PC-3 (cell line): ENCODE results near the gene TEP1. TPM values are rescaled to one million over a fixed set of nuclear protein-coding genes. Genes with fewer than 3 reads are reported as not detected.

Experiments
- ATAC-seq: fragments of 200-7000 bp; cut with Tn5 transposase; 2 replicates; pipeline ENCODE4 v1.9.1; 2020; ENCODE audit warnings: mild to moderate bottlenecking, moderate library complexity
- BruUV-seq: library from RNA; stranded (reverse); fragments of 400-500 nt; replicated peaks from 2 replicates; lab custom pipeline; 2021; lab: Mats Ljungman, UMichigan
- CTCF ChIA-PET: fragments of 300-600 bp; sonication (Branson Sonifier 250); formaldehyde crosslinking; loops from one replicate; lab custom pipeline; 2022; ENCODE audit warnings: antibody characterized with exemption; lab: Charles Lee
- POLR2A ChIA-PET: fragments of 300-600 bp; sonication (Branson Sonifier 250); formaldehyde crosslinking; loops from one replicate; lab custom pipeline; 2022; ENCODE audit warnings: antibody characterized with exemption; ENCODE audit not compliant: unreplicated experiment; lab: Charles Lee
- DNase-seq: peaks from one replicate; pipeline ENCODE4 v3.0.0-alpha.2; 2015
- H2AFZ ChIP-seq: fragments of 300-600 bp; sonication (generic); 2 replicates; pipeline ENCODE4 v1.6.0; 2016; ENCODE audit warnings: antibody characterized with exemption, low read length
- H3F3A ChIP-seq: fragments of 300-600 bp; sonication (generic); one replicate; pipeline ENCODE4 v1.6.0; 2017; ENCODE audit warnings: antibody characterized with exemption, low read length, control low read depth, mild to moderate bottlenecking; ENCODE audit not compliant: unreplicated experiment
- H3K27ac ChIP-seq: fragments of 300-600 bp; sonication (generic); 2 replicates; pipeline ENCODE4 v1.5.1; 2016; ENCODE audit warnings: mild to moderate bottlenecking, low read length
- H3K27me3 ChIP-seq: fragments of 300-600 bp; sonication (generic); 2 replicates; pipeline ENCODE4 v1.6.1; 2016; ENCODE audit warnings: low read length, mixed read lengths
- H3K36me3 ChIP-seq: fragments of 300-600 bp; sonication (generic); 2 replicates; pipeline ENCODE4 v1.6.1; 2016; ENCODE audit warnings: low read depth, mixed run types, low read length, mixed read lengths
- H3K4me1 ChIP-seq: fragments of 300-600 bp; sonication (generic); 2 replicates; pipeline ENCODE4 v1.5.1; 2016; ENCODE audit warnings: low read length; ENCODE audit not compliant: insufficient read depth
- H3K4me2 ChIP-seq: fragments of 300-600 bp; sonication (generic); 2 replicates; pipeline ENCODE4 v1.6.0; 2016; ENCODE audit warnings: low read length
- H3K4me3 ChIP-seq: fragments of 300-600 bp; sonication (generic); 2 replicates; pipeline ENCODE4 v1.5.1; 2016; ENCODE audit warnings: mild to moderate bottlenecking, low read length, mixed read lengths
- H3K79me2 ChIP-seq: fragments of 300-600 bp; sonication (generic); 2 replicates; pipeline ENCODE4 v1.6.1; 2017; ENCODE audit warnings: low read length, mixed read lengths
- H3K9ac ChIP-seq: fragments of 300-600 bp; sonication (generic); 2 replicates; pipeline ENCODE4 v1.6.0; 2016; ENCODE audit warnings: mild to moderate bottlenecking, low read length
- H3K9me2 ChIP-seq: fragments of 300-600 bp; sonication (generic); replicated peaks from 2 replicates; pipeline ENCODE4 v1.6.1; 2016; ENCODE audit warnings: mixed run types, low read length, mixed read lengths
- H3K9me3 ChIP-seq: fragments of 300-600 bp; sonication (generic); 2 replicates; pipeline ENCODE4 v1.6.1; 2016; ENCODE audit warnings: low read length, mixed read lengths
- H4K20me1 ChIP-seq: fragments of 300-600 bp; sonication (generic); 2 replicates; pipeline ENCODE4 v1.6.1; 2016; ENCODE audit warnings: low read length, mixed read lengths
- EZH2 ChIP-seq: fragments of 300-600 bp; sonication (generic); IDR thresholded peaks from one replicate; pipeline ENCODE4 v1.6.1; 2017; ENCODE audit warnings: antibody characterized with exemption, mild to moderate bottlenecking, low read length; ENCODE audit not compliant: unreplicated experiment
- EZH2phosphoT487 ChIP-seq: fragments of 300-600 bp; sonication (generic); IDR thresholded peaks from 2 replicates; pipeline ENCODE4 v1.6.1; 2018; ENCODE audit warnings: mild to moderate bottlenecking, antibody characterized with exemption, low read length, borderline replicate concordance
- intact Hi-C: fragments of 100-400 bp; cut with micrococcal nuclease; formaldehyde crosslinking; loops from 2 replicates; pipeline ENCODE4 v1.9.0; 2023
- total RNA-seq: library from RNA; depleted of rRNA; stranded (reverse); fragments of >200 nt; gene quantifications from 2 replicates; pipeline ENCODE4 v1.2.3, GENCODE V29; 2014
- TF ChIP-seq, protein P1 (sequence below): fragments of 300-600 bp; sonication (generic); conservative IDR thresholded peaks from 2 replicates; pipeline ENCODE4 v1.5.1; 2017; ENCODE audit warnings: antibody characterized with exemption, low read depth, mild to moderate bottlenecking, low read length

Gene TEP1
- total RNA-seq, 1 experiment from 2014 or later = 8.9 TPM

- intact Hi-C loops = no loop called here
- H3K9ac ChIP-seq = no peak overlapping the region
- H3K4me2 ChIP-seq = no peak overlapping the region
- H3K9me2 ChIP-seq = no peaks in the 10 kb centered on the region
- no peak for DNase-seq
- TF ChIP-seq EZH2phosphoT487 (no peak), EZH2 (no peak)
- TF ChIP-seq, protein P1, sequence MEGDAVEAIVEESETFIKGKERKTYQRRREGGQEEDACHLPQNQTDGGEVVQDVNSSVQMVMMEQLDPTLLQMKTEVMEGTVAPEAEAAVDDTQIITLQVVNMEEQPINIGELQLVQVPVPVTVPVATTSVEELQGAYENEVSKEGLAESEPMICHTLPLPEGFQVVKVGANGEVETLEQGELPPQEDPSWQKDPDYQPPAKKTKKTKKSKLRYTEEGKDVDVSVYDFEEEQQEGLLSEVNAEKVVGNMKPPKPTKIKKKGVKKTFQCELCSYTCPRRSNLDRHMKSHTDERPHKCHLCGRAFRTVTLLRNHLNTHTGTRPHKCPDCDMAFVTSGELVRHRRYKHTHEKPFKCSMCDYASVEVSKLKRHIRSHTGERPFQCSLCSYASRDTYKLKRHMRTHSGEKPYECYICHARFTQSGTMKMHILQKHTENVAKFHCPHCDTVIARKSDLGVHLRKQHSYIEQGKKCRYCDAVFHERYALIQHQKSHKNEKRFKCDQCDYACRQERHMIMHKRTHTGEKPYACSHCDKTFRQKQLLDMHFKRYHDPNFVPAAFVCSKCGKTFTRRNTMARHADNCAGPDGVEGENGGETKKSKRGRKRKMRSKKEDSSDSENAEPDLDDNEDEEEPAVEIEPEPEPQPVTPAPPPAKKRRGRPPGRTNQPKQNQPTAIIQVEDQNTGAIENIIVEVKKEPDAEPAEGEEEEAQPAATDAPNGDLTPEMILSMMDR = no peak
- H4K20me1 ChIP-seq = no peaks in the 10 kb centered on the region
- H3K36me3 ChIP-seq = peaks cover 7% of the 10 kb centered on the region
- H3F3A ChIP-seq = no peaks in the 10 kb centered on the region
- no peak for ATAC-seq
- H3K27ac ChIP-seq = no peak overlapping the region
- no peaks in the 10 kb centered on the region for H3K27me3 ChIP-seq
- H3K4me1 ChIP-seq = no peaks in the 10 kb centered on the region
- no peak overlapping the region for H3K4me3 ChIP-seq
- no peaks in the 10 kb centered on the region for H3K9me3 ChIP-seq
- H2AFZ ChIP-seq = no peak overlapping the region
- no TSS peak for BruUV-seq
- ChIA-PET CTCF (no interaction called here), POLR2A (no interaction called here)
- H3K79me2 ChIP-seq = no peaks in the 10 kb centered on the region
Measured at GRCh38 chr14:20384321-20384720, 29.0 kb downstream of the TEP1 start.

DNA sequence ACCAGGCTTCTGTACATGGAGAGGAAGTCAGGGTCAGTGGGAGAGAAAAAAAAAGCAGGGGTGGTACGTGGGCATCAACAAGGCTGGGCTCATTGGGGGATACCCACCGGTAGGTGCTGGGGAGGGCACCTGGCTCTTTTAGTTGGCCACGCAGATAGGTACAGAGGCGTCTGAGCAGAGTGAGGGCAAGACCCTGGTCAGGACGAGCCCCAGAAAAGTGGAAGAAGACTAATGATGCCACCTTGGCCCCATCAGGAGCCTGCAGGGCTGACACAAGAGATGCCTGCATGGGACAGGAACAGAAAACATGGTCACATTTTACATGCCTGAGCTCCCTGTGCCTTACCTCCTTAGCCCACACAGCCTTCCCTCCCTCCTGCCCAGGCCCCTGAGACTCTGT, 29.7 kb downstream of the TEP1 start:
- H3K4me1 ChIP-seq = no peaks in the 10 kb centered on the region
- H3K27ac ChIP-seq = no peak overlapping the region
- ATAC-seq (no peak), DNase-seq (no peak)
- no peaks in the 10 kb centered on the region for H3F3A ChIP-seq
- H2AFZ ChIP-seq = no peak overlapping the region
- H3K27me3 ChIP-seq = no peaks in the 10 kb centered on the region
- POLR2A ChIA-PET = no interaction called here
- peaks cover 5% of the 10 kb centered on the region; the same call in 1 of the 2 replicates for H3K36me3 ChIP-seq
- TF ChIP-seq, protein P1 = no peak
- TF ChIP-seq EZH2 (no peak), EZH2phosphoT487 (no peak)
- H4K20me1 ChIP-seq = no peaks in the 10 kb centered on the region
- intact Hi-C loops = no loop called here
- no peaks in the 10 kb centered on the region for H3K9me2 ChIP-seq
- no peak overlapping the region for H3K9ac ChIP-seq
- no peaks in the 10 kb centered on the region for H3K9me3 ChIP-seq
- no TSS peak for BruUV-seq
- CTCF ChIA-PET = no interaction called here
- H3K4me3 ChIP-seq = no peak overlapping the region
- H3K4me2 ChIP-seq = no peak overlapping the region
- H3K79me2 ChIP-seq = no peaks in the 10 kb centered on the region

GRCh38 chr14:20383032-20383431, 30.3 kb downstream of the TEP1 start:
- Histone ChIP-seq H3K9me3 (no peaks in the 10 kb centered on the region), H3K36me3 (peaks cover 8% of the 10 kb centered on the region; the same call in 1 of the 2 replicates), H3K9ac (no peak overlapping the region), H3K27me3 (no peaks in the 10 kb centered on the region), H3F3A (no peaks in the 10 kb centered on the region), H3K9me2 (no peaks in the 10 kb centered on the region), H3K27ac (no peak overlapping the region), H3K4me1 (no peaks in the 10 kb centered on the region), H3K4me3 (no peak overlapping the region), H3K79me2 (no peaks in the 10 kb centered on the region), H2AFZ (no peak overlapping the region), H4K20me1 (no peaks in the 10 kb centered on the region), H3K4me2 (no peak overlapping the region)
- intact Hi-C loops = no loop called here
- DNase-seq (no peak), ATAC-seq (no peak)
- no TSS peak for BruUV-seq
- no peak for TF ChIP-seq EZH2
- TF ChIP-seq, protein P1 = no peak
- no peak for TF ChIP-seq EZH2phosphoT487
- POLR2A ChIA-PET = no interaction called here
- CTCF ChIA-PET = no interaction called here
